ENCODE data around the gene COL8A1.

The COL8A1 gene

DNA sequence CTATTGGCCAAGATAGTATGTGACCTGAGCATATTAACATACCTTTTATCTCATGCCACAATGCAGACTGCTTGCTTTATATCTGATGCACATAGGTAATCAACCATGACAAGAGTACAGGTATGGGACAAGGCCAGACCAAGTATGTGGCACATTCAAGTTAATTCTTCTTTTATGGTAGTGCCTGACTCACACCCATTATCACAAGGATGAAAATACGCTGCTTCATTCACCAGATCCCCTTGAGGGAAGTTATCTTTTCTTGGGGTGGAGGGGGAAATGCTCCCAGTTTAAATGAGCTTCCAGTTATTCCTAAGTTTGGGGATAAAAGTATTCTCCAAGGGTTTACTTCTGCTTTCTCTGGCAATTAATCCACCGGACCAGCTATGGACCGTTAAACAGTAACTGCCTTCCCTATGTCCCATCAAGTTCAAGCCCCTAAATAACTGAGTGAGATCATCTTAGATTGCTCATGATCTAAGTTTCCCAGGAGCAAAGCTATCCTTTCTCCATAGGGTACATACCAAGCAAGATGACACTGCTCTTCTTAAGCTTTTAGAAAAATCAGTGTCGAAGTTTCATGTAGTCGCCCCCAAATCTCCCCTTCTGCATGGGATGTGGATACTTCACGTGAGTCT, 1.9 kb downstream of the COL8A1 start:
- no peak for DNase-seq

GRCh38 chr3:99641480-99641879, 3.1 kb downstream of the COL8A1 start:
- no peak for DNase-seq

DNA sequence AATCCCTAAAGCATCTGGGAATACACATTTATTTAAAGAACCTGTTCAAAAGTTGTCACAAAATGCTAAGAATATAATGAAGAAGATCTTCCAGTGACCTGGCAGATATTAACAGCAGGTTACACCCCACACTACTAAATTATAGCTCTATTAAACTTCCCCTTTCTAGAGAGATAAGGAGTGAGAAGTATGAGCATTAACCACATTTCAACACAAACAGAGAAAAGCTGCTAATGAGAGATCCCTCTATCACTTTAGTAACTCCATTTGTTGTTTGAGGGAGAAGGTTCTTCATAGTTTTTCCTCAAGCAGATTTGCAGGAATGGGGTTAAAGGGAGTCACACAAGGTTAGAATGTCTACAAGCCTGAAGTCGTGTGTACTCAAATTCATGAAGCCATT, 3.6 kb downstream of the COL8A1 start:
- DNase-seq = no peak

- no peak for DNase-seq
Observed at GRCh38 chr3:99644017-99644416, 5.6 kb downstream of the COL8A1 start.

DNA sequence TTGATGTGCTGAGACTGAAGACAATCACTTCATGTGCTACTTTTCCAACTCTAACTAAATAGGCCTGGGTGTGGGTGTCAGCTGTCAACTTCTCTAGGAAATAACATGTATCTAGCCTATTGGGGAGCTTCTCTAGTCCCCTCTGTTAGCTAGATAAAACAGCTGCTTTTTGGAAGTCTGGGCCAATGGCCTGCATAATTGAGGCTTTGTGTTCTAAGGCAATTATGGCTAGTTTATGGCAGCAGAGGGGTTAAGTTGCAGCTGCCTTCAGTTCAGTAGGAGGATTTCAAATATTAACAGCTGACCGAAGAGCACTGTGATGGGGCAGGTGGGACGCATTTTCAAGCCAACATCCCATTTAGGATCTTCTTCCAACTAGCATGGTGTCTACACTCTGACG, 6.4 kb downstream of the COL8A1 start:
- no peak for DNase-seq

- no peak for DNase-seq
Observed at GRCh38 chr3:99645277-99646106, 7.1 kb downstream of the COL8A1 start.

DNA sequence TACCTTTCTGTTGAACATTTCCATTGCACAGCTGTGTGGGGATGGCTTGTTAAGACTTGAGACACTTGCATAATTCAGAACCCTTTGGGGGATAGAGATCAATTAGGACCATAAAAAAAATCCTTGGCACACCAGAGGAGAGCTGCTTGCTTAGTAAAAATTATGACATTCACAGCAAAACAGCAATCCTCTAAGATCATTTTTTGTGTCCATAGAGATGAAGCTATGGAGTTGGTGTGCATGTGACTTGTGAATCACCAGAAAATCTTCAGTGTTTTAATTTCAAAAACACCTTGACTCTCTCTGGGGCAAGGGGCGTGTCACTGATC, 7.7 kb downstream of the COL8A1 start:
- no peak for DNase-seq

DNA sequence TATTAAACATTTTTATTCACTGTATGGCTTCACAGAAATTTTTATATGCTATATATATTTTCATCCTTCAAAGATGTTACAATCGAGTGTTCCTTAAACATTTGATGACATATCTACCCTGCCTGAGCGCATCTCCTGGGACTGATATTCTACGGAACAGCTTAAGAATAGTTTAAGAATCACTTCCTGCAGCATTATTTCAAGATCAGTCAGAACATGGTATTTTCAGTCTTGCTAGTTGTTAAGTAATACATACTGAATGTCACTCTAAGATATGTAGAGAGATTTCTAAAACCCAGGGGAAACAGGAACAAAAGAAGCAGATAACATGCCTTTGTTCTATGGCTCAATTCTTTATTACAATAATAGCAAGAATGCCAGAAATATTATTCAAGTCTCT, 8.7 kb downstream of the COL8A1 start:
- DNase-seq = no peak

- DNase-seq = no peak
Observed at GRCh38 chr3:99648101-99648500, 9.7 kb downstream of the COL8A1 start.

DNA sequence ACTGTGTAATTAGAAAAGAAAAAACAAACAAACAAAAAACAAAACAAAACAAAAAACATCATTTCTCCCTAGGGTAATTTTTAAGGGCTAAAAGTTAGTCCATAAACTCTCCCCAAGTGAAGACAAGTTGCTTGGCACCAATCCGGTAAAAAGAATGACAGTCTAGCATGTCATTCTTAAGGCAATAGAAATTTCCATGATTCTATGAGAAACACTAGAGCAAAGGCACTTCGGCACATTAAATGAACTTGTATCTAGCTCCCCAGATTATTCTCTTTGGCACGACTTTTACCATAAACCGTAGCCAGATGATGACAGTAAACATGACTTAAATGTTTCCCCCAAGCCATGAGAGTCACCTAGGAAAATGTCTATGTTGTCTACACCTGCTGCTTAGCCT, 10.1 kb downstream of the COL8A1 start:
- no peak for DNase-seq

DNA sequence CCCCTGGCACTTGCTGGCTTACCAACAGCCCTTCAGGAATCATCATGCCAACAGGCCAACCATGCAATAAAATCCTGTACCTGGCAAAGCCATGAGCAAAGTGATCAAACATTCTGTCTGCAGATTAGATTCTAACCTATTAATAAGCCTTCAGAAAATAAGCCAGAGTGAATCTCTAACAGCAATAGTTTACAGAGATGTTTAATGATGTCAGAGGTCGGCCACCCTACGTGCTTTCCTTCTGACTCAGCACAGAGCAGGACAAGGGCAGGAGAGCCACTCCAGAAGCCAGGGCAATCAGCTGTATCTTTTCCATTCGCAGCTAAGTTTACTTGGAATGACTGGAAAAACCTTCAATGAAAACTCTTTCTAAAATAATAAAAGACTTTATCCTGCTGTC, 13.1 kb downstream of the COL8A1 start:
- no peak for DNase-seq

DNA sequence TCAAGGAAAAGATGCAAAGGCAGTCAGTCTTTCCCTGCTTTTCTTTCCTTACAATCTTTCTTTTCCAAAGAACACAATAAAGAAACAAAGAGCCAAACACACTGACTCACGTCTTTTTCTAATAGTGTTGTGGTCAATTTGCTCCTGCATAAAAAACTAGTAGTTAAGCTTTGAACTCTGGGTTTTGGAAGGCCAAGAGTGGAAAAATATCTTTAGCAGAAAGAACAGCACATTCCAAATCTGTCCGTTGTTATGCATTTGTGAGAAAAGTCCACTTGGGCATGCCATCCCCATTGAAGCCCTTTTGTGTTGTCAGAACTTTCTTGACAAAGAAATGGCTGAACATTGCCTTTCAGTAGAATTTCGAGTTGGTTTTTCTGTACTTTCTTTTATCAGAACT, 18.2 kb downstream of the COL8A1 start:
- DNase-seq = no peak

- DNase-seq = no peak
Observed at GRCh38 chr3:99658274-99658673, 19.9 kb downstream of the COL8A1 start.

DNA sequence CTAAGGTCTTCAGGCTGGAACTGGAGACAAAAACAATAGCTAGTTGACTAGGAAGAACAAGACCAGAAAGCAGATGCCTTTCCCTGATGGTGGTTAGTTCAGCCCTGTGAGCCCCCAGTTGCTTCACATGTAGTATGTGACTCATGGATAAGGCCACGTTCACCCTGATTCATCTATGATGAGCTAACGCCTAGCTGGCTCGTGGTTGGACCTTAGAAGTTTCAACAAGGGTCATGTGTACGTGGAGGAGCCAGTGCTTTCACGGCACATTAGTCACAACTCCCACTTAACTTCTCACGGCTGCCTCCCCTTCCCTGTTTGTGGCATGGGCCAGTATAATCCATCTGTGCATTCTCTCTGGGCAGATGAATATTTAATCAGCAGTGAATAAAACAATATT, 20.6 kb downstream of the COL8A1 start:
- no peak for DNase-seq

GRCh38 chr3:99659951-99660350, 21.6 kb downstream of the COL8A1 start:
- no peak for DNase-seq

DNA sequence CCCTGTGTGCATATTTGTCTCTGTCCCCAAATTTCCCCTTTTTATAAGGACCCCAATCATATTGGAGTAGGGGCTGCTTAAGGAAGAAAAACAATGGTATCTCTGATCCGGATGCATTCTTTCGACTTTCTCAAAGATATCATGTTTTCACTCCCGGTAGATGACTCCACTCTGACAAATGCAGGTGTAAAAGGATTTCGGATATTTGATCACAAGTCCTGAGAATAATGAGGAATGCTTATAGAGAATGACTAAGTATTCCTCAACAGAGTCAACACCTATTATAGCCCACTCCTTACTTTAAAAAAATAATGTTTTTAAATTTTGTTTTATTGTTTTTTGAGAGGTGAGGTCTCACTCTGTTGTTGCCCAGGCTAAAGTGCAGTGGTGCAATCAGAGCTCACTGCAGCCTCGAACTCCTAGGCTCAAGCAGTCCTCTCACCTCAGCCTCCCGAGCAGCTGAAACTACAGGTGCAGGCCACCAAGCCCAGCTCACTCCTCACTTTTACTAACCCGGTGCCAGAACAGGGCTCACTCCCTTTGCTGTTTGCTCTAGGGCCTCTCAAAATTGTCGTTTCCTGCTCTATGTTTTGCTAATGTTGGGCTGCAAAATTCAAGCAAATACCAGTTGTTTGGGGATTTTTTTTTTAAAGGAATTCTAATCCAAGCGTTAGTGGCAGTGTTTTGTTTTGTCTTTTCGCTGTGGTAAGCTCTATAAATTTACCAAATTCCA, 24.6 kb downstream of the COL8A1 start:
- DNase-seq = no peak

DNA sequence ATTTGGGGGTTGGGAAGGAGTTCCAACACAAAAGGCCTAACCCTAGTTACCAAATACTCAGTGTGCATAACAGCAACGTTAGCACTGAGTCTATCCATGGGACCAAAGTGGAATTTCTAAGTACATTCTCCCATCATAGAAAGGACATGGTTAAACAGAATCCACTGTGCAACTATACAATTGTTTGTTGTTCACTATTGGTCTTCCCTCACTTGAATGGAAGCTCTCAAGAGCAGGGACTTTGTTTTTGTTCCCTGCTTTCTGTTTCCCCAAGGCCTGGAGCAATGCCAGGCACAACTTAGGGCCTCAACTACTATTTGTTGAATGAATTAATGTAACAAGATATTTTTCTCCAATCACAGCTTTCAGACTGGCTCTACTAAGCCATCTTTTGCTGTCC, 25.6 kb downstream of the COL8A1 start:
- DNase-seq = no peak

DNA sequence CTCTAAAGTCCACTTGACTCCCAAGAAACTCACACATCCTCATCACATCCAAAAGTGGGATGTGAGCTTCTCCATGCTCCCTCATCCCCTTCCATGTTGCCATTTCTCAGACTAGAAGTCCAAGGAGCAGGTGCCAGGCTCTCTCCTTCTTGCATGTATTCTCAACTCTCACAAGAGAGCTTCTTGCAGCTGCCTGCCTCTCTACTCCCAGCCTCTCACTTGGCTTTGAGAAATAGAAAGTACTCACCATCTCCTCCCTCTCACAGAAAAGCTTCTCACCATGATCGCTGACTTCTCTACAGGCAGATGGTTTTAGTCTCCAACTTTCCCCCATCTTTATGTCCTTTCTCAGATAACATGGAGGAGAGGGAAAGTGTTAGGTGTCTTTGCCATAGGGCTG, 26.6 kb downstream of the COL8A1 start:
- DNase-seq = no peak

DNA sequence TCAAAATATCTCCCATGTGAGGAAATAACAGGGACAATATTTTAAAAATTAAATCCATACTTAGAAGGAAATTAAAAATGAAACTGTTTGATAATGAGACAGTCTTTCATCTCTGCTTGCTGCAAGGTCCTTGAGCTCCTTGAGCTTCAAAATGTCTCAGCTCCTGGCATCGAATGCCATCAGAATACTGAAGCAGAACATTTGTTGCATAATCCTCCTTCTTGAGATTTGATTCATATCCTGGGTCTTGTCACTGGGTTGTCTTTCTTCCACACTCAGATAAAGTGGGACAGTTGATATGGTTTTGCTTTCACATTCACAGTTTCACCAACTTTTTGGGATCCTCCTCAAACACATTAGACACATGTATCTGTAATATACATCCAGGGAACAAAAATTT, 27.8 kb downstream of the COL8A1 start:
- DNase-seq = no peak

DNA sequence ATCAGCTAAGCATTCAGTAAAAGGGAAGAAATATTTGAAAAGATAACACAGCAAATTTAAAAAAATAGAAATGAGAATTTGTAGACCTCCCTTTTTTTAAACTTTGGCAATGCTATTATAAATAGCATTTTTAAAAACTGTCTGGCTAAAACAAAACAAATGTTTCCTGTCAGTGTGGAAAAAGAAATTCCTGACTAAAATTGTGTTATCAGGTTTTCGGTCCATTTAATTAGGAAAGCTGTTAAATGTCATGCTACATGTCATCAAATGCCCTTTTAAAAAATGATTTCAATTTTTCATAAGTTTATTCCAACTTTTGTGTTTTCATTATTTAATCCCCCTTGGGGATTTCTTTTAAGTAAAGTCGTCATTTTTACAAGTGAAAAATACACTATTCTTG, 29.6 kb downstream of the COL8A1 start:
- no peak for DNase-seq

DNA sequence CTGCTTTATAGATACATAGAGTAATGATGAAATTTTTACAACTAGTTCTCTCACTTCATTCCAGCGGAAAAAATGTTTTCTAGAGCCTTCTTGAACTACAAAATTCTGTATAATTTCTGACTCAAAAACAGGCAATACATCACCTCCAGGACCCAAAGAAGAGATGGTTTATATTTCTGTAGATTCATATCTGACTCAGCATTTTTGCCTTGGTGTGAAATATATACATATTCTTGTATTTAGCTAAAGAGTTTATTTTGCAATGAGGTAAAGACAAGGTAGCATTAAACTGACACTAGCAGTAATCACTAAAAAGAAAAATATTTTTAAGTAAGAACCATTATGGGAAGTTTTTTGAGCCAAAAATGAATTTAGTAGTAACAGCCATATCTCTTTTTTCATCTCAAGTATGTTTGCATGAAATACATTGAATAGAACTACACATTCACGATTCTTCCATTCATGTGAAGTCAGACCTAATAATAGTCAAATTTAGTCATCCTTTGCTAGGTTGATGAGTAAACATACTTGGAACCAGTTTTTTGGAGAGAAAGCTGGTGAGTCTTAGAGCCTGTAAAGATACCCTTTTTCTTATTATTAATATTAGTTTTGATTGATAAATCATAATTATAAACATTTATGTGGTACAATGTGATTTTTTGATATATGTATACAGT, 31.6 kb downstream of the COL8A1 start:
- DNase-seq = no peak

DNA sequence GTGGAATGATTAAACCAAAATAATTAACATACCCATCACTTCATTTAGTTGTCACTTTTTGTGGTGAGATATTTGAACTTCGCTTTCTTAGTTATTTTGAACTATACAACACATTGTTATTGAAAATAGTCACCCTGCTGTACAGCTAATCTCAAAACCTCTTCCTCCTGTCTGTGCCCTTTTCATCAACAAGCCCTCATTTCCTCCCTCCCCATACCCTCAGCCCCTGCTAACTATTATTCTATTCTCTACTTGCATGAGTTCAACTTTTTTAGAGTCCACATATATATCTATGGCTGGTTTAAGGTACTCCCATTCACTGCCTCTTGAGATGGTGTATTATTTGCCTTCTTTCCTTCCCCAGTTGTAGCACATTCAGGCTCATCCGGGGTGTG, 32.2 kb downstream of the COL8A1 start:
- DNase-seq = no peak

DNA sequence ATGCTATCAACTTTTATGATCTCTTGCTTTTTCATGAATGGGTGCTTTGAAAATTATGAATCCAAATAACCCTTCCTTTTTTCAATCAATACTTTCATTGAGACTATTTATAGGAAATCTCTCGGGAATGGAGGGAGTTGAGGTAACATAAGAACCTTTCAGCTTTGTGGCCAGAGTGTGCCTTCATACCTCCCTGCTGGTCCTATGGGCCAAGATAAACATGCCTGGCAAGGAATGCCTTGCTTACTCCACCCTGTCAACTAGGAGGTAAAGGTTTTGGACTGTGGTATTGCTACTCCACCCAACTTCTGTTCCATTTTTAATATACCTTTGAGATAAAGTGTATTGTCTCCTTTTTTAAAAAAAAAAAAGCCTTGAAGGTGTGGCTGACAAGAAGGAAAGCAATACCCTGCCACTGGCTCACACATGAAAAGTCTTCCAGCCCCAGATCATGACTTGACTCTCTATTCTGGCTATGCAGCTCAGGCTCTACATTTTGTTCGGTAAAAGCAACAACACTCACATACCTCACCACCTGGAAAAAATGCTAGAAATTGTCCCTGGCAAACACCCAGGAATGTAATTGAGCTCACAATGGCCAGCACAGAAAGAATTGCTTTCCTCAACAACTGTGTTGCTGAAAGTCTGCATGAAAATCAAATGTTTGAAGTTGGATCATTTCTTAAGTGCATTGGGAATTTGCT, 35.8 kb downstream of the COL8A1 start:
- no peak for DNase-seq
